NCI-H526 treated with DMSO at 0.1 percent for 48 hours (cell line): Measurements from ENCODE around the gene SAMD8.

Experiments used
- DNase-seq: peaks from one replicate; lab custom pipeline; 2025; lab: John Stamatoyannopoulos, UW

SAMD8 gene

GRCh38 chr10:75223507-75223906 lies 112.1 kb downstream of the SAMD8 start:
- no peak for DNase-seq

- no peak for DNase-seq
Measured at GRCh38 chr10:75226095-75226494, 114.6 kb downstream of the SAMD8 start.

- no peak for DNase-seq
Measured at GRCh38 chr10:75226656-75227055, 115.2 kb downstream of the SAMD8 start.

GRCh38 chr10:75228278-75228677 lies 116.8 kb downstream of the SAMD8 start:
- no peak for DNase-seq

- DNase-seq: no peak
Measured at GRCh38 chr10:75228834-75229233, 117.4 kb downstream of the SAMD8 start.

- no peak for DNase-seq
Measured at GRCh38 chr10:75229971-75230370, 118.5 kb downstream of the SAMD8 start.

GRCh38 chr10:75230600-75231038 lies 119.2 kb downstream of the SAMD8 start:
- peak; percentile 24 for DNase-seq
